SK-N-MC (cell line): ENCODE measurements around the gene FGFR3.

Source experiments
- EZH2 ChIP-seq: fragments of 200-600 bp; sonication (generic); IDR thresholded peaks from one replicate; pipeline ENCODE4 v1.6.1; 2017; ENCODE audit warnings: antibody characterized with exemption
- FOXP2 ChIP-seq: optimal IDR thresholded peaks from 2 replicates; pipeline ENCODE3; 2011; ENCODE audit warnings: mild to moderate bottlenecking, moderate library complexity; ENCODE audit not compliant: insufficient read depth; ENCODE audit errors: extremely low read length, control extremely low read depth
- POLR2AphosphoS5 ChIP-seq: IDR thresholded peaks from 2 replicates; pipeline ENCODE4 v1.6.1; 2012; ENCODE audit warnings: mild to moderate bottlenecking, low read depth, low read length, borderline replicate concordance

DNA sequence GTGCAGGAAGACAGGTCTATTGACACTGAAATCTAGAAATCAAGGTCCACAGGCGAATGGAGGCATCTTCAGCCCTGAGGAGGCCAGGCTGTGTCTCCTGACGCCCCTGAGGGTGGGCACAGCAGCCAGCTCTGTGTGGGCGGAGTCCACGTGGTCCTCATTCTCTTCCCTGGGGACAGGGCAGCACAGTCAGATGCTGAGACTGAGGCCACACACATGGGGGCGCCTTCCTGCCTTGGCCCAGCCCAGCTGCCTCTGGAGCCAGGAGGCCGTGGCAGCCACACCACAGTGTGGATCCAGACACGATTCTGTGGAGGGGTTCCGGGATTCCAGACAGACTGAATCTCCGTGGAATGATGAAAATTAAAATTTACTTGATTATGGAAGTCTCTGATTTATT, 20.8 kb downstream of the FGFR3 start:
- no peak for TF ChIP-seq POLR2AphosphoS5
- TF ChIP-seq EZH2, result no peak
- no peak for TF ChIP-seq FOXP2
